Kasumi-1 (cell line): ENCODE data around the gene ELF1.

Source experiments
- DNase-seq, 2 experiments: peaks; one replicate each; lab custom pipeline; 2025; lab: John Stamatoyannopoulos, UW

ELF1 gene

GRCh38 chr13:41019011-41019487 lies at the start of gene ELF1:
Gene ELF1, minus strand, starts transcription at chr13:41019316. Its CDS starts 37,262 bp downstream, at chr13:40982054.
- peak; percentile 94 to 96 for DNase-seq

GRCh38 chr13:41065078-41065477 lies 46.0 kb upstream of the ELF1 start:
- no peak for DNase-seq

GRCh38 chr13:41064493-41064892 lies 45.4 kb upstream of the ELF1 start:
- no peak for DNase-seq

GRCh38 chr13:41061914-41062837 lies 43.1 kb upstream of the ELF1 start:
- DNase-seq: no peak

- peak; percentile 93 to 95 for DNase-seq
Measured at GRCh38 chr13:41061075-41061913, 42.2 kb upstream of the ELF1 start, which contains the start of gene WBP4. Gene WBP4, plus strand, starts transcription at chr13:41061509. Its CDS starts 165 bp downstream, at chr13:41061674.

- peak in 1 of 2 experiments; percentile 79 for DNase-seq
Measured at GRCh38 chr13:41060724-41061074, 41.6 kb upstream of the ELF1 start.

GRCh38 chr13:41060082-41060723 lies 41.1 kb upstream of the ELF1 start:
- peak in 1 of 2 experiments; percentile 73 for DNase-seq

GRCh38 chr13:41059456-41060081 lies 40.5 kb upstream of the ELF1 start:
- DNase-seq: no peak

GRCh38 chr13:41058295-41059070 lies 39.4 kb upstream of the ELF1 start:
- no peak for DNase-seq

GRCh38 chr13:41056826-41057711 lies 38.0 kb upstream of the ELF1 start:
- DNase-seq: no peak

- DNase-seq: no peak
Measured at GRCh38 chr13:41056194-41056593, 37.1 kb upstream of the ELF1 start.

GRCh38 chr13:41054919-41055619 lies 36.0 kb upstream of the ELF1 start:
- DNase-seq: peak; percentile 62 to 64

- DNase-seq: peak; percentile 80 to 83
Measured at GRCh38 chr13:41054212-41054877, 35.2 kb upstream of the ELF1 start.

GRCh38 chr13:41053384-41053826 lies 34.3 kb upstream of the ELF1 start:
- DNase-seq: no peak

- no peak for DNase-seq
Measured at GRCh38 chr13:41052441-41052840, 33.3 kb upstream of the ELF1 start.

- DNase-seq: no peak
Measured at GRCh38 chr13:41049480-41050440, 30.6 kb upstream of the ELF1 start.

GRCh38 chr13:41048640-41049039 lies 29.5 kb upstream of the ELF1 start:
- no peak for DNase-seq
